ENCODE data around the gene C4orf54.

Gene C4orf54

DNA sequence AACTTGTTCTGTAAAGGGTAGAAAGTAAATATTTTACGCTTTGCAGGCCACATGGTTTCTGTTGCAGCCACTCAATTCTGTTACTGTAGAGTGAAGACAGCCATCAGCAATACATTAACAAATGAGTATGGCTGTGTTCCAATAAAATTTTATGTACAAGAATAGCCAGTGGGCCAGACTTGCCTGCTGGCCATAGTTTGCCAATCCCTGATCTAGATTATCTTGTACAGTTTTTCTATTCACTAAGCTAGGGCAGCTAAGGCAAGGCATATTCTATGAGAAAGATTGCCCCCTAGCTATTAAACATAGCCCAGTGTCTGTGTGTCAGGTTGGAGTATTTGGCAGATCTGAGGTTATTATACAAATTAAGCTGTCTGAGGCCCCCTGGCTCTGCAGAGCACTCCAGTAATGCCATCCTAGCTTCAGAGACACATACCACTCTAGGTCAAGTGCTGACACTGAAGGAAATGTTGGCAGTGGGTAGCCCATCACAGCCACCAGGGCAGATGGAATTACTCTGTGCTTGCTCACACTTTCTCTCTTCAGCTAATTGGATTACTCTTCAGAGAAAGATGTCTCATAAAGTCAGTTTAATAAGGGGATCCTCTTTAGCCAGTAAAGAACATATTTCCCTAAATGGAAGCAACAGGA, 42.3 kb downstream of the C4orf54 start:
- no peak for DNase-seq

DNA sequence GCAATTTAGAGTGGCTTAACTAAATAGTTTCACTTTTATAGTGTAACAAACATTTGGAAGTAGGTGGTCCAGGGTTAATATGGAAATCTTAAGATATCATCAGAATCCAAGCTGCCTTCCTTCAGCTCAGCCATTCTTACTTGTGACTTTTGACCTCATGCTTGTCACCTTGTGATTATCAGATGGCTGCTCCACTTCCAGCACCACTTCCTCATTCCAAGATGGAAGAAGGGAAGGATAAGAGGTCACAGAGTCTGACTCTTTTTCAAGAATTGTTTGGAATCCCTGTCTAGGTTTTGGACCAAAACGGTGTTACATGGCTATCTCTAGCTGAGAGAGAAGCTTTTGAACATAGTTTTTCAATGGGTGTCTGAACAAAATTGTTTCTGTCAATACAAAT, 43.1 kb downstream of the C4orf54 start:
- no peak for DNase-seq

DNA sequence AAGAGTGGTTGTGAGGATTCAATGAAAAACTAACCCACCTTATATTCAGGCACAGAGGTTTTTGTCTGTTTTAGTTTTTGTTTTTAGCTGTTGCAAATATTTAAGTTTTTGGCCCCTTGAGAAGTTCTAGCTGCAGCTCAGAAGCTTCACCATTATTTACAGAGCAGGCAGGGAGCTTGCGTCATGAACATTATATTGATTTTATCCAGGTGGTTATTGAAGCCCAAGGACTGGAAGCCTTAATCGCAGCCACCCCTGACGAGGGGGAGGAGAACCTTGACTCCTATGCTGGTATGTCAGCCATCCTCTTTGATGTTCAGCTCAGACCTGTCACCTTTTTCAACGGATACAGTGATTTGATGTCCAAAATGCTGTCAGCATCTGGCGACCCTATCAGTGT, 44.9 kb downstream of the C4orf54 start:
- no peak for DNase-seq

- DNase-seq = no peak
Observed at GRCh38 chr4:99612281-99612680, 45.3 kb downstream of the C4orf54 start.

- no peak for DNase-seq
Observed at GRCh38 chr4:99610605-99611175, 46.9 kb downstream of the C4orf54 start.

GRCh38 chr4:99608417-99608816, 49.2 kb downstream of the C4orf54 start:
- no peak for DNase-seq

All from activated CD4-positive, CD25-positive, alpha-beta regulatory T cell (primary cell).